ENCODE data around the gene KRT15.
"Not testable (repeated sequence)": the region's sequence is repeated elsewhere in the genome, so short reads cannot be mapped to it uniquely, and the experiment has no call there.

Gene KRT15

DNA sequence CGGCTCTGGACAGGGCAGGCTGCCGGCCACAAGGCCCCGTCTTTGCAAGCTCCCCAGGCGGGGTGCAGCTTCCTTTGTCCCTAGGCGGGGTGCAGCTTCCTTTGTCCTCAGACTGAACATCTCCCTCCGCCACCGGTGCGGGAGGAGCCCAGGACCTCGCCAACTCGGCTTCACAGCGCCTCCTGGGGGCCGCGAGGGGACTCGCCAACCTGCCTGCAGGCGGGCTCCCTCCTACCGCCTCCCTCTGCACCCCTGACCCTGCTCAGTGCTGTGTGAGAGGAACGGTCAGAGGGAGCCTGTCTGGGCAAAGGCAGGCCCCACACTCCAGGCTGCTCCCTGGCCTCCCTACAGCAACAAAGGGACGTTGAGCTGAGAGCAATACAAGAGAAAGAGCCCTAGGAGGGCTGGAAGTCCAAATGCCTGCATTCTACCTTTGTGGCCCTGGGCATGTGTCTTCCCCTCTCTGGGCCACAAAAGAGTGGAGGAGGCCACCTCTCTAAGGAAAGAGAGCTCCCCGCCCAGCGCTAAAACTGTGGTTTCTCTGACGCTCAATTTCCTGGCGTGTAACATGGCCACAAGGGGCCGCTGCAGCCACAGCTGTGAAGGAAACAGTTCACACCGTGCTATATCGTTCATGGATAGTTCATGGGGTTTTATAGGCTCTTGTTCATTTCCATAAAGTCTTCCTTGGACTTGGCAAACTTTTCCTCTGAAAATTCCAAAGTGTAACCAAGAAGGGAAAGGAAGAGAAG, 30.3 kb upstream of the KRT15 start:
- no peak overlapping the region for H3K4me3 ChIP-seq (ENCODE audit: low read length)
- no peak for TF ChIP-seq ZNF274 (IDR thresholded peaks at IDR 0.05; ENCODE audit: low read depth, low read length)

DNA sequence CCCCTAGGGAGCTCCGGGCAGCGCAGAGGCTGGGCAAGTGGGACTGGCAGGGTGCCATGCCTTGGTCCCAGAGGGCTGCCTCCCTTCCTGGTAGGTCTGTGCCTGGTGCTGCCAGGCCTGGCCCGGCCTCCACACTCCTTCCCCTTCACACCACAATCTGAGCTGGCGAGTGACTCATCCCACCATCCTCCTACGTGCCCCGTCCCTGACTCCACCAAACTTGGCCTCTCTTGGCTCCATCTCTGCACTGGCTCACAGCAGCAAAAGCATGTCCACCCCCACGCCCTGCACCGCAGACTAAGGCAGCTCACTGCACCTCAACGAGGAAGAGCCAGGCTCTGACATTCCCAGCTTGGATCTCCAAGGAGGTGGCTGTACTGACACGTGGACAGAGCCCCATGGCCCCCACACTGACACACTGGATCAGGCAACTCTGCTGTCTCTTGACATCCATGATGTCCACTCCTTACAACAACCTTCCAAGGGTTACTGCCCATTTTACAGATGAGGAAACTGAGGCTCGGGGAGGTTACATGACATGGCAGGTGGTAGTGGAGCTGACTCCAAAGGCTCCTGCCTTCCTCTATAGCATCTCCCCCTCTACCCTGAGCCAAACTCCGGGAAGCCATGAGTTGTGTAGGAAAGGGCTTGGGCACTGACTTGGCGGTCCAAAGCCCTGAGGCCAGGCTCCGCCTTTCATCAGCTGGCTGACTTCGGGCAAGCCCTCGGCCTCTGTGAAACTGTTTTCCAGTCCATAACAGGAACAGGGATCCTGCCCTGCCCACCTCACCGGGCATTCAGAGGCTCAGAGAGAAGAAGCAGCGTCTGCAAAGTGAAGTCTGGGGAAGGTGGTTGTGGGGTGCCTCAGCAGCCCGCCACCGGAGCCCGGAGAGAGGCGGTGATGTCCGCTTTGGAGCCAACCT, 29.5 kb upstream of the KRT15 start:
- no peak for TF ChIP-seq ZNF274 (IDR thresholded peaks at IDR 0.05; ENCODE audit: low read depth, low read length)
- no peak overlapping the region for H3K4me3 ChIP-seq (ENCODE audit: low read length)

DNA sequence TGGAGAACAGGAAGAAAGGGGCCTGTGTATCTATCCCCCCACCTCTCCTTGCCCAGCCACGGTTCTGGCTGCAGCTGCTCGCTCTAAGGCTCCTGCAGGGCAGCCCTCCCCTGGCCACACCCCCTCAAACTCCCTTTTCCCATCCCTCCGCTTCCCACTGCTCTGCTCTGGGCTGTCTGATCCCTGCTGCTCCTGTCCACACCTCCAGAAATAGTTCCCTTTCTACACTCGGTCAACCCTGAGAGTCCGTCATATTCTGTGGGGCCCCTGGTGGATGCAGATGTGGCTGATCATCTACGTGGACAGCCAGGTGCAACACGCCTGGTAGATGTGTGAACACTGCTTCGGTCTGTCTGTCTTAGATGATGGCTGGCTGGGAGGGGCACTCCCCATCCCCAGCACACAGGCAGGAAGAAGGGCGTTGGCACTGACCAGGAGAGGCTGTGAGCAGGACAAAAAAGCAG, 28.7 kb upstream of the KRT15 start:
- TF ChIP-seq ZNF274 (IDR thresholded peaks at IDR 0.05; ENCODE audit: low read depth, low read length) = no peak
- no peak overlapping the region for H3K4me3 ChIP-seq (ENCODE audit: low read length)

DNA sequence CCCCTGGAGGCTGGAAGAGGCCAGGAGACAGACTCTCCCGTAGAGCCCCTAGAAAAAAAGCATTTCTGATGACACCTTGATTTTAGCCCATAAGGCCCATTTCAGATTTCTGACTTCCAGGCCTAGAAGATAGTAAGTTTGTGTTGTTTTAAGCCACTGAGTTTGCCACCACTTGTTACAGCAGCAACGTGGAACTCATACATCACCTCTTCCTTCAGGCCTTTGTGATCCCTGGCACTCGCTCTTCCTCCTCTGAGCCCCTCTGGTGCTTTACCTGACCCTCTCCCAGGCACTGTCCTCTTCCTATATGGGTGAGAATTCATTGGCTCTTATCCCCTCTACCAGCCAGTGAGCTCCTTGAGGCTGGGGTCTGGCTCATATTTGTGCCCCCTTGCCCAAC, 28.1 kb upstream of the KRT15 start:
- TF ChIP-seq ZNF274 (IDR thresholded peaks at IDR 0.05; ENCODE audit: low read depth, low read length) = no peak
- no peak overlapping the region for H3K4me3 ChIP-seq (ENCODE audit: low read length)

DNA sequence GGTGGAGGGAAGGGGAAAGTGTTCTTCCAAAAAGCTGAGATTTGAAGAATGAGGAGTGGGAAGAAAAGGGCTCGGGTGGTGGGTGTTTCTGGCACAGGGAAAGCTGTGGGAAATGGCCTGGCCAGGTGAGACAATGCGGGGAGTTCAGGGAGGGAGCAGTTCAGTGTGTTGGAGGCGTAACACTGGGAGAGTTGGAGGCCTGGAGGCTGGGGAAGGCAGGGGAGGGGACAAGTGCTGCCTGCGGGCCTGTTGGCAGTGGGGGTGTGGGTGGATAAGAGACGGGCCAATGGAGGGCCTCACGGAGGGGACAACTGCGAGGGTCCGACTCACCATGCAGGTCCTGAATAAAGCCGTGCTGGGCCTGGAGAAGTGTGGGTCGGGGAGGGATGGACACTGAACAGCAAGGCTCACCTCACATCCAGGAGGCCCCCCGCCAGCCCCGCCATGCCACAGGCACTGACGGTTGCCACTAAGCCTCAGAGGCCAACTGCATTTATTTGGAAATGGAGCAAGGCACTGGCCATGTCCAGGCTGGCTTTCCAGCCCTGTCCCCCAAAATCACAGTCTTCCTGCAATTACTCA, 27.2 kb upstream of the KRT15 start:
- TF ChIP-seq ZNF274 (IDR thresholded peaks at IDR 0.05; ENCODE audit: low read depth, low read length) = no peak
- no peak overlapping the region for H3K4me3 ChIP-seq (ENCODE audit: low read length)

DNA sequence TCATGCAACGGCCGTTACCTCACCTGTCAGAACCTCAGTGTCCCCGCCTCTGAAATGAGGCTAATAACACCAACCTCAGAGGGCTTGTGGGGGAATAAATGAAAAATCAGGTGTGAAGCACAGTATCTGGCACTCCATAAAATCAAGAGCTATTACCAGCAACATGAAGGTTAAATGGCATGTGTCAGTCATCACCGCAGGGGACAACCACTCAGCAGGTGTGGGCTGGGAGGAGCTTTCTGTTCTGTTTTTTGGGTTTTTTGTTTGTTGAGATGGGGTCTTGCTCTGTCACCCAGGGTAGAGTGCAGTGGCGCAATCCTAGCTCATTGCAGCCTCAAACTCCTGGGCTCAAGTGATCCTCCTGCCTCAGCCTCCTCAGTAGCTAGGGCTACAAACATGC, 26.2 kb upstream of the KRT15 start:
- no peak for TF ChIP-seq ZNF274 (IDR thresholded peaks at IDR 0.05; ENCODE audit: low read depth, low read length)
- no peak overlapping the region for H3K4me3 ChIP-seq (ENCODE audit: low read length)

DNA sequence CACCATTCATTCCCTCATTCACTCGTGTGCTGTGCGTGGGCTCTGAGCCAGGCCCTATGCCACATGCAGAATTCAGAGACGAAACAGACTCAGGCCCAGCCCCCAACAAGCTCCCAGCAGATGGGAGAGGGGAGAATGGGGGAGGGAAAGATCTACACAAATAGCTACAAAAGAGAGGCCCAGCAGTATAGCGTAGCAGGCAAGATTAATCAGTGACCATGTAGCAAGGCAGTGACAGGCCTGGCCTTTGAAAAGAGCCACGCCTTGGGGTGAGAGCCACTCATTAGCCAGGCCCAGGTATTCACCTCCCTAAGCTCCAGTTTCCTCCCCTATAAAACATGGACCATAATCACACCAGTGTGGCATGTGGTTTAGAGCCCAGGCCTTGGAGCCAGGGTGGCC, 25.8 kb upstream of the KRT15 start:
- TF ChIP-seq ZNF274 (IDR thresholded peaks at IDR 0.05; ENCODE audit: low read depth, low read length) = no peak
- no peak overlapping the region for H3K4me3 ChIP-seq (ENCODE audit: low read length)

DNA sequence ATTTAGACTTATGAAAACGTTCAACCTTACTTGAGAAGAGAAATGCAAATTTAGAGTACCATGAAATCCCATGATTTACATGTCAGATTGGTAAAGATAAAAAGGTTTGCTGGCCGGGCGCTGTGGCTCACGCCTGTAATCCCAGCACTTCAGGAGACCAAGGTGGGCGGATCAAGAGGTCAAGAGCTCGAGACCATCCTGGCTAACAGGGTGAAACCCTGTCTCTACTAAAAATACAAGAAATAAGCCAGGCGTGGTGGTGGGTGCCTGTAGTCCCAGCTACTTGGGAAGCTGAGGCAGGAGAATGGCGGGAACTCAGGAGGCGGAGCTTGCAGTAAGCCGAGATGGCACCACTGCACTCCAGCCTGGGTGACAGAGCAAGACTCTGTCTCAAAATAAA, 24.1 kb upstream of the KRT15 start:
- H3K4me3 ChIP-seq (ENCODE audit: low read length) = not testable (repeated sequence)

DNA sequence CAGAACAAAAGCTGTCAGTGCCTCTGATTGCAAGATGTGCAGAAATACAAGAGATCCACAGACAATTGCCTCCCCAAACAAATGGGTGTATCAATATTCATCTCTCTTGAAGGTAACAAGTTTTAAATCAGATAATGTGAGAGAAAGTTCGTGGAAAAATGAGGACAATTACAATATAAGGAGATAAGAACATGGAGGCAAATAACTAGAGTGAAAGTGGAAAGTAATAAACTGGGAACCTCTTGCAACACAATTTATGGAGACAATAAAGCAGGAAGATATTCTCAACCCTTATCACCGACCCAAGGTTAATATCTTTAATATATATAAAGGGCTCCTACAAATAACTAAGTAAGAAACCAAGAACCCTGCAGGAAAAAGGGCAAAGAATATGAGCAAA, 23.7 kb upstream of the KRT15 start:
- no peak overlapping the region for H3K4me3 ChIP-seq (ENCODE audit: low read length)
- TF ChIP-seq ZNF274 (IDR thresholded peaks at IDR 0.05; ENCODE audit: low read depth, low read length) = no peak

DNA sequence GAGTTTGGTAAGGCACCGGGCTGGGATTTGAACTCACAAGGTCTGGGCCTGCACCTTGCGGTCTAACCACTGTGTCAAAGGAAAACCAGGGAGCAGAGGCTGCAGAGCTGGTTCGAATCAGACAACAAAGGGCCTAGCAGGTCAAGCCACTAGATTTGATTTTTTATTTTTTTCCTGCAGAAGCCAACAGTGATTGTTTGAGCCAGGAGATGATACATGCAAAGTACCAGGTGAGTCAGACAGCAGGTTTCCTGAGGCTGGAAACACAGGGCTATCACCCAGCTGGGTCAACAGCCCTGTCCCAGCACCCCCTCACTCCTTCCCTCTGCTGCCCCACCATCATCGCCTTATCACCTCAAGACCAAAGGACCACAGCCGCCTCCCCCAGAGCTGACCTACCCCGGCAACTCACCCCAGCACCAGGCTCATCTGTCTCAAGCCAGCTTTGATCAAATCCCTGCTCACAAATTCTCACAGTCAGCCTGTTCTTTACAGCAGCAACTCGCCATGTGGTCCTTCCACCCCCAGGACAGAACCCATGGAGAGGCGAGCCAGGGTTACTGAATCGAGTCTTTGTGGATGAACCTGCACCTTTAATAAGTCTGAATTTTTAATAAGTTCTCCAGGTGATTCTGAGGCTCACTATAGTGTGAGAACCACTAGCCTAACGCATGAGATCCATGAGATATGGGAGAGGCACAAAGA, 22.4 kb upstream of the KRT15 start:
- H3K4me3 ChIP-seq (ENCODE audit: low read length) = no peak overlapping the region
- no peak for TF ChIP-seq ZNF274 (IDR thresholded peaks at IDR 0.05; ENCODE audit: low read depth, low read length)

DNA sequence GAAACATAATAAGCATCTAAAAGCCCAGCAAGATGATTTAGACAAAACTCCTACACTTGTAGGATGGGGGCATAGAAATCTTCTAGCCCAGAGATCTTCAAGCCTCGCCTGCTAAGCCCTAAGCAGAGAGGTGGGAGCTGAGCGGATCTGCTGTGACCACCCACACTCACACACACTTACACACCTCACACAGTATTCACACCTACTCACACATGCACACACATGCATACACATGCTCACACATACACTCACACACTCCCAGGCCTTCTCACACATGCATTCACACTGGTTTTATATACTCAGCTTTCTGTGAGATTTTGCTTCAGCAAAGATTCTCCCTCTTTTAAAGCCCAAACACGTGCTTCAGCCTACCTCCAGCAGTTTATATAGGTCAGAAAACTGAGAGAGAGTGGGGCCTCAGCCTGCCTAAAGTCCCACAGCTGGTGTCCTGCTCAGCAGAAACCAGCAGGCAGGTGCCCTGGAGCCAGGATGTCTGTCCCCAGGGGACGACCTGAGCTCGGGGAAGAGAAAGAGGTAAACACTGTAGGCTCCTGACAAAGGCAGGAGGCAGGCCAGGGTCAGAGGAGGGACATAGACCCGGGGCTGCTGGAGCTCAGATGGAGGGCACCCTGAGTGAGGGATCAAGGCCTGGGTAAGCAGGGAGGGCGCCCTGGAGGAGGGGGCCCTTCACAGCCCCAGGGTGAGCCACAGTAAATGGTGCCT, 21.4 kb upstream of the KRT15 start:
- H3K4me3 ChIP-seq (ENCODE audit: low read length) = no peak overlapping the region
- no peak for TF ChIP-seq ZNF274 (IDR thresholded peaks at IDR 0.05; ENCODE audit: low read depth, low read length)

DNA sequence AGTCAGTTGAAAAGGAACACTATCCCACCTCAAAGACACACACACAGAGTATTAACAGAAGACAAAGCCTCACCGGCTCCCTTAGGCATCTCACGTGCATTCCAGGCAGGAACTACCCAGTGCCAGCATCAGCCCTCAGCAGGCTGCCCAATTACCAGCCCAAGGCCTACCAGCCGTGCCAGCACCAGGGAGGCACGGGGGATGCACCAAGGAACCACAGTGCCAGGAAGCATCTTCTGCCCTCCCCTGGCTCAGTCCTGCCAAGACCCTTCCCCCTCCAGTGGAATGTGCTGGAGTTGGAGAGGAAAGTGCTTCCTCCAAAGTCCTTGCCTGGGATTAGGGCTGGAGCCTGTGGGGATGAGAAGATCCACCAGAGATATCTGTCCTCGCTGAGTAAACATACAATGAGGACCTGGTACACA, 20.4 kb upstream of the KRT15 start:
- TF ChIP-seq ZNF274 (IDR thresholded peaks at IDR 0.05; ENCODE audit: low read depth, low read length) = no peak
- H3K4me3 ChIP-seq (ENCODE audit: low read length) = no peak overlapping the region

DNA sequence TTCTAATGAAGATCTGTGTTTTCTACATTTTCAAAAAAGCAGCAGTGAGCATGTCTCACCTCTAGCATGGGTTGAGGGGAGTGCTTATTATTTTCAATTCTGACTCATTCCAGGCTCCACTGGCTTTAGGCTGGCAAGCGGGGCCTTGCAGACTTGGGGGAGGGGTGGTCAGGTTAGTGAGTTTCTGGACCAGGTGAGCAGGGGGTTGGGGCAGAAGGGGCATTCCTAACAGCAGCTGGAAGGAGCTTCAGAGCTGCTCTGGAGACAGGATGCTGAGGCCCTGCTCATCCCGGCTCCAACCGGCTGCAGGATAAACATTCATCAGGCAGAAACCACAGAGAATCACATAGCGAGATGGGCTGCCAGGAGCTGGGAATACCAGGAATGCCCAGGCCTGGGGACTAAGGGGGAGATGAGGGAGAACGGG, 19.9 kb upstream of the KRT15 start:
- H3K4me3 ChIP-seq (ENCODE audit: low read length) = no peak overlapping the region
- TF ChIP-seq ZNF274 (IDR thresholded peaks at IDR 0.05; ENCODE audit: low read depth, low read length) = no peak
